GM21528 (cell line): ENCODE results near the gene TAX1BP3.
A peak's percentile ranks its signal among the peaks of the same experiment; 100 is the strongest.

ENCODE experiments used
- ATAC-seq: cut with Tn5 transposase; IDR thresholded peaks from one replicate; pipeline ENCODE4 v1.9.1; 2021; ENCODE audit warnings: mild to moderate bottlenecking, moderate library complexity; ENCODE audit not compliant: unreplicated experiment, low FRiP score

Gene TAX1BP3

DNA sequence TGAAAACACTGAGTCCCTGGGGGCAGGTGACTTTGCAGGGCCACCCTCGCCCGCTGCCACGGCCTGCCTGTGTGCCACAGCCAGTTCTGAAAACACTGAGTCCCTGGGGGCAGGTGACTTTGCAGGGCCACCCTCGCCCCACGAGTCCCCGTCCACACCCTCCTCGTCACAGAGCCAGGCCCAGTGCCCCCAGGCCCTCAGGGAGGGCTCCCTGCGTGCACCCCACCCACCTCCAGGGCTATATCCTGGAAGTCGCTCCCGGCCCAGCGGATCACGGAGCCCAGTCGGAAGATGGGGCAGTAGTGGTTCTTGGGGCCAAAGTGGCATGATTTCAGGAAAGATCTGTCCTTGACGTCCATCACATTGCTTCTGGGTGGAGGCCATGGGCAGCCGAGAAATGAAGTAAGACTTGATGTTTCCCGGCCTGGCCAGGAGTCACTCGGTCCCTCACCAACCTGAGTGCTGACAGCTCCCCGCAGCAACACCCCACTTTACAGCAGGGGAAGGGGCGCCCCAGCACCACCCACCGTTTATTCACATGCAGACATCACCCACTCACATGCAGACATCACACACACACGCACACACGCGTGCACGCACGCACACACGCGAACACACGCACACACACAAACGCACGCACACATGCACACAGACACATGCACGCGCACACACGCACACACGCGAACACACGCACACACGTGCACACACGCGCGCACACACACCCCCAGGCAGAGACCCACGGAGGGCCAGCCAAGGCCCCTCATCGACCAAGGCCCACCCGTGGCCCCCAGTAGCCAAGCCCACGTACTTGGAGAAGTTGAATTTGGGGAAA is 21.1 kb upstream of the TAX1BP3 start:
- ATAC-seq: no peak

DNA sequence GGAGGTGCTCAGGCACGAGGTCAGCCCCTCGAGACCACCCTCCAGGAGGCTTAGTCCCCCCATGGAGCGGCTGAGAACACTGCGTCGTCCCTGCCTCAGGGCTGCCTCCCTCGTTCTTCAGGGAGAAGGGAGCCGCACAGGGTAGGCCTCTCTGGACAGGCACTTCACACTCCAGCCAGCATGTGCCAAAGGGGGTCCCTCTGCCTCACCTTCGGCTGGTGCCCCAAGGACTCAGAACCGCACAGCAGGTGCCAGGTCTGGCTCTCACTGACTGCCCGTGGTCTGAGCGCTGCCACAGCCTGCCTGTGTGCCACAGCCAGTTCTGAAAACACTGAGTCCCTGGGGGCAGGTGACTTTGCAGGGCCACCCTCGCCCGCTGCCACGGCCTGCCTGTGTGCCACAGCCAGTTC is 20.5 kb upstream of the TAX1BP3 start:
- no peak for ATAC-seq

DNA sequence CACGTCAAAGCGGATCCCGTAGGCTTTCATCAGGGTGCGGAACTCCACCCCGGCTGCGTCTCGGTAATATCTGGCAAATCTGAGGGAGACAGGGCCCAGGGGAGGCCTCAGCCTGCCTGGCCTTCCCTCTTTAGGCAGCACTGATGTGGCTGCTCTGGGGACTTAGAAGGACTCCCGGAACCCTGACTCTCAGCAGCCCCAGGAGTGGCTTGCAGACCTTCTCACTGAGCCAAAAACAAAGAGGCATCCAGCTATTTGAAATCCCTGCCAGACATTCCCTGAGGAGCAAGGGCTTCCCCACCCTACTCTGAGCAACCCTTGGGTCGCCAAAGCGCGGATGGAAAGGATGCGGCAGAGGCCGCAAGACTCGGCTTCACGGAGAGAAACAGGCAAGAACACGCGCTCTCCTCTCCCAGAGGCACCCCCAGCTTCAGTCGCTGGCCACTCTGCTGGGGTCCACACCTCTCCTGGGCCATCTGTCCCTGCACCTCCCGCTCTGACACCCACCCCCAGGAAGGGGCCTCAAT is 19.7 kb upstream of the TAX1BP3 start:
- ATAC-seq: no peak

DNA sequence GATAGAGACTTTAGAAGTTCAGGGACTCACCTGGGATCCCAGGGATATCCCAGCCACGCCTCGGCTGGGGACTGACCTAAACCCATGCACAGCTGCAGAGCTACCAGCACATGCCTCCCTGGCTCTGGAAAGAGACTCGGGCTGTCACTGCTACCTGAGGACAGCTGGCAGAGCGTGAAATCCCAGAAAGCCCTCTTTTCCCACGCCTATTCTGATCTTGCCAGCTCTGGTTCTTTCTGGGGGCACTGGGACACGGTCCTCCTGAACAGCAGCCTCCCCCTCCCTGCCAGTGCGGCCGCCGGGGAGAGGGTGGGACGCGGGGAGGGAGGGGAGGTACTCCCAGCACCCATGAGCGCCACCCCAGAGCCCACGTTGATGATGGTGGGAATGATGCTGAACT is 16.8 kb upstream of the TAX1BP3 start:
- ATAC-seq: no peak

DNA sequence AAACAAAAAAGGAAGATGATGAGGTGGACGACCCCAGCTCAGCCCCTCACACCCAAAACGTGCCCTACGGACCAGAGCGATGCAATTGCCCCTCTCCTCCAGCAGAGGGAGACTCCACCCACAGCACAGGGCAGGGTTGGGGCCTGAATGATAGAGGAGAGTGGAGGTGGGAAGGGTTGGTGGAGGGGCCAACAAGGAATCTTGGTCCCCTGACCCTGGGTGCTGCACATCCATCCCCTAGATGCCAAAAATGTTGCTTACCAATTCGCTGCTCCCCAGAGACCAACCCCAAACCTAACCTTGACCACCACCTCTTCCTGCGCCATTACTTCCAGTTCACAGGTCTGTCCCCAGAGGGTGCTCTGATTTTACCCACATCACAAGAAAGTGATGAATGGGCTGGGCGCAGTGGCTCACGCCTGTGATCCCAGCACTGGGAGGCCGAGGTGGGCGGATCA is 14.7 kb upstream of the TAX1BP3 start:
- ATAC-seq: peak; percentile 61

DNA sequence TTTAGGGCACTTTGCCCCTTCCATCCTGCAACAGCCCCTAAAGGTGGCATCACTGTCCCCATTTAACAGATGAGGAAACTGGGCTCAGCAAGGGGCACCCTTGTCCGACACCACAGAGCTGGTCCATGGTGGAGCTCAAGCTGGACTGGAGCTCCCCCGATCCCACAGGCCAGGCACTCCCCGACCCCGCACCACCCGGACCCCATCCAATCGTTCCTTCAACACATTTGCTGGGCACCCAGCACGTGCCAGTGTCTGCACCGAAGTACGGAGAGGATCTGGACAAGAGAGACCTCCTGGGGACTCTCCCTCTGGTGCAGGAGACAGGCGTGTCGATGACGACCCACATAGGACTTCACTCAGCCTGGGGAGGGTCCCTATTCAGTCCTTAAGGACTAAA is 13.7 kb upstream of the TAX1BP3 start:
- no peak for ATAC-seq

DNA sequence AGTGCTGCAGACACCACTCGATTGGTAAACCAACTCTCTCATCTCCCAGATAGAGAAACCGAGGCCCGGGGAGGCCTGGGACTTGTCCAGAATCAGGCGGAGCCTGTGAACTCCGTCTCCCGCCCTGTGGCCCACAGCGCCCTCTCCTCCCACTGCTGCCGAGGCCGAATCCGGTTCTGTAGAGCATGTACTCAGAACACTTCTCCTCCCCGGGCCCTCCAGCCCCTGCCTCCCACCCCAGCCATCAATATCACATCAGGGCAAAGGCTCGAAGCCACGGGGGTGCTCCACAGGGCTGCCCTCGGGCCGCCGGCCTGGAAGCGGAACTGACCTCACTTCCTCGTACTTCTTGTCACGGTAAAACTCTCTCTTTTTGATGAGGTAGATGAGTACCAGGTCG is 13.2 kb upstream of the TAX1BP3 start:
- no peak for ATAC-seq

DNA sequence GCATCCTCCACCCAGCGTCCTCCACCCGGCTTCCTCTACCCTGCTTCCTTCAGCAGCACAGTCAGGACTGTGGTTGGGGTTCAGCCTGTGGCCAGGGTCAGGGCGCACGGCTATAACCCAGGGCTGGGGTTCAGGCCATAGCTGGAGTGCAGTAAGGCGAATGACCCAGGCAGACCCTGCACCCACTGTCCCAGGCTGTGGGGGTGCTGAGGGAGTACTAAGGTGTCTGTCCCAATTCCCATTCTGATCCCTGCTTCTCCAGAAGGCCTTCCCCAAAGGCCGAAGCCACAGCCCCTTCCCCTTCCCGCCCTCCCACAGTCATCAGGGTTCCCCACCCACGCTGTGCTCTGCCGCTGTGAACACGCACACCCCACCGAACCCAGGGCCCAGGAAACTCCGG is 12.7 kb upstream of the TAX1BP3 start:
- no peak for ATAC-seq

DNA sequence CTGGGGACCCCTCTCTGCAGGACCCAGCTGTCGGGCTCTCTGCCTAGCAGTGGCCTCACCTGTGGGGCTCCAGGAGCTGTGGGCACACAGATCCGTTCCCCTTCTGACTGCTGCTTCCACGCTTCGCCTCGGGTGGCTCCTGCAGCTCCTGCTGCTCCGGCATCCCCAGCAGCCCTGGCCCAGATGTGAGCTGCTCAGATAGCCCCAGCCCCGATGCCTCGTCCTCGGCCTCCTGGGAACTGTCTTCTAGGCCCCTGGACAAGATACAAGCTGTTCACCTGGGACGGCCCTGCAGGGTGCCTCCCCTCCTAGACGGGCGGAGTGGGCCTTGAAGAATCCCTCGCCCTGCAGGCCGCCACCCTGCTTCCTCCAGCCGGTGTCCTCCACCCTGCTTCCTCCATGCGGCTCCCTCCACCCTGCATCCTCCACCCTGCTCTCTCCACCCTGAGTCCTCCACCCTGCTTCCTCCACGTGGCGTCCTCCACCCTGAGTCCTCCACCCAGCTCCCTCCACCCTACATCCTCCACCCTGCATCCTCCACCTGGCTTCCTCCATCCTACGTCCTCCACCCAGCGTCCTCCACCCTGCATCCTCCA is 11.3 kb upstream of the TAX1BP3 start:
- ATAC-seq: no peak

DNA sequence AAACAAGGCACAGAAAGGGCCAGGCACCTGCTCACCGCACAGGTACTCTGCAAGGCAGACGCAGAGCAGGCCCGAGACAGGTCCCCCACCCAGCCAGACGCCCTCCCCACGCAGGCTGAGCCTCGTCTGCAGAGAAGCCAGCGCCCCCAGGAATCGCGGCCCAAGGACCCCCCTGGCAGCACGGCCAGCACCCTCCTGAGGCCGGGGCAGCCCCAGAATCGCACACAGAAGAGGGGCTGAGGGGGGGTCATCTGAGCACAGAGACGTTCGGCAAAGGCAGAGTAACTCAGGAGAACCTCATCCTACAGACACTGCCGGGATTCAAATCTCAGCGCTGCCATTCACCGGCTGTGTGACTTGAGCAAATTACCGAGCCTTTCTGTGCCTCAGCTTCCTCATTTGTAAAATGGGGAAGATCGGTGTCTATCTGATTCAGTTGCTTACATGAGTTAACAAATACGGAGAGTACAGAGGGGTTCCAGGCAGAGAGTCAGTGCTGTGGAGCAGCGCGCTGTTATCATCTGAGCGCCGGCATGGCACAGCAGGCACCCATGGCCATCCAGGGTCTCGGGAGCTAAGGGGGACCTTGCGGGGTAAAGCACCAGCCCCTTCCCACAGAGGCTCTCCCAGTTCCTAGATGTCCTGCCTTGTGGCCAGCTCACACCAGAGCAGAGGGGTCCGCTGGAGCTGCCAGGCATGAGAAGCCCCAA is 10.6 kb upstream of the TAX1BP3 start:
- no peak for ATAC-seq

DNA sequence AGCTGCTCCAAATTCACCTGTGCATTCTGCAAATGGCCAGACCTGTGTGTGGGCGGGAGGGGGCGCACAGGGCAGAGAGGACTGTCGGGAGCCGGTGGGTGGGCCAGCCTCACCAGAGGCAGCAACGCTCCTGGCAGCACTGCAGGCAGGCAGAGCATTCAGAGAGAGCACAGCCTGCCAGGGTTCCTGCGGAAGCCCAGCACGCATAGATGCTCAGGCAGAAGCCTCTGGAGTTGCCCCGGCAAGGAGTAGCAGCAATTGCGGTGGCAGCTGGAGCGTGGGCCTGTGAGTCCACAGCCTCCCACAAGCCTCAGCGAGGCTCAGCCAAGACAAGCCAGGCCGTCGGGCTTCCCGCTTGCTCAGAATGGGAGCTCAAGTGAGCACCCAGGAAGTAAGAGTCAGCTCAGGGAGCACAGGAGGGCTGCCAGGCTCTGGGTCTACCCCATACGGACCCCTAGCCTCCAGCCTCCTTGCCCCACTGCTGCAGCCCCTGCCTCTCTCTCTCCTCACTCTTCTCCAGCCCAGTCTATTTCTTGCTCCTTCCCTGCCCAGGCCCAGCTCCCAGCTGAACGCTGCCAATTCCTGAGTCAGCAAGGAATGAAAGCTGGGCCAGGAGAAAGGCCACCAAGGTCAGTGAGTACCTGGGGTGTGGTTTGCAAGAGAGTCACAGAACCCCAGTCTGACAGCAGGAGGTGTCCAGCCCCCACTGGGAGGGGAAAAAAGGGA is 9.9 kb upstream of the TAX1BP3 start:
- ATAC-seq: no peak

DNA sequence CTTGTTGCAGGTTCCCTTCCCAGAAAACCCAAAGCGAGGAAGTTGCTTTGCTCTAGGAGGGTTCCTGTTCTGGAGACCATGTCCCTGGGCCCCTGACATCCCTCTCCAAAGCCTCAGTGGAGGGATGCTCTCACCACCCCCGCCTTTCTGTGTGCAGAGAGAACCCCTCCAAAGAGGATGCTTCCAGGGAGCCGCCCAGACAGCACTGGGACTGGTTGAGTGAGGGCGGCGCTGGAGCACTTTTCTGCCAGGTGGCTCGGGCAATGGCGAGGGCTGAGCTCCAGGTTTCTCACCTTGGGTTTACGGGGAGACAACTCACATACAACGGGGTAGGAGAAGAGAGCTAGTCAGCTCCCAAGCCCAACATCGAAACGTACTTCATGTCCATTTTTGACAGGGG is 7.5 kb upstream of the TAX1BP3 start:
- ATAC-seq: no peak

DNA sequence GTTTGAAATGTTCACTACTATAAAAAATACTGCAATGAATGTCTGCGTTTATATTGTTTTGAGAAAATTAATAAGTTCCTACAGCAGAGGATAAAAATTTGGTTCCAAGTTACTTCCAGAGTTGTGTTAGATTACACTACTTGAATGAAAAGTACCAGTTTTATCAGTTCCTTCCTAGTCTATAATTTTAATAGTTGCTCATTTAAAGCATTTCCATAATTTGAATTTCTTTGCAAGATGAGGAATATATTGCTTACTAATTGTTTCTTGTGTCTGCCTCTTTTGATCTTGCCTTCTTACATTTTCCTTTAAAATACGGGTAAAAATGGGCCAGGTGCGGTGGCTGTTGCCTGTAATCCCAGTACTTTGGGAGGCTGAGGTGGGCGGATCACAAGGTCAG is 4.2 kb upstream of the TAX1BP3 start:
- ATAC-seq: no peak

DNA sequence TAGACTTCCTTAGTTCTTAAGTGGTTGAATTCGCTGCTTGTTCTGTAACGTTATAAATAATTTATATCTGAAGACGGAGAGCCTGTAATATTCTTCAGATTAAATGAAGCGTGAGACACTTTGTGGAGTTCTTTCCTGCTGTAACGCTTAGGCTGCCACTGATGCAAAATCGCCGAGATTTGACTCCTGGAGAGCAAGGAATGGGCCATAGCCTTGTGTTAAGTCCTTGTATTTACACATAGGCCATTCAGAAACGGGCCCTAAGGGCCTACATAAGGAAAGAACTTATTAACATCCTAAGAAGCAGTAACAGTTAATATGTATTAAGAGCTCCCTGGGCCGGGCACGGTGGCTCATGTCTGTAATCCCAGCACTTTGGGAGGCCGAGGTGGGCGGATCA is 1.2 kb upstream of the TAX1BP3 start:
- no peak for ATAC-seq

DNA sequence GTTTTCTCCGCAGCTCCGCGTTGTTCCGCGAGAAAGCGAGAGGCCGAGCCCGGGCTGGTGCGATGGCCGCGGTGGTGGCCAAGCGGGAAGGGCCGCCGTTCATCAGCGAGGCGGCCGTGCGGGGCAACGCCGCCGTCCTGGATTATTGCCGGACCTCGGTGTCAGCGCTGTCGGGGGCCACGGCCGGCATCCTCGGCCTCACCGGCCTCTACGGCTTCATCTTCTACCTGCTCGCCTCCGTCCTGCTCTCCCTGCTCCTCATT is 638 bp upstream of the TAX1BP3 start:
- ATAC-seq: peak; percentile 13

DNA sequence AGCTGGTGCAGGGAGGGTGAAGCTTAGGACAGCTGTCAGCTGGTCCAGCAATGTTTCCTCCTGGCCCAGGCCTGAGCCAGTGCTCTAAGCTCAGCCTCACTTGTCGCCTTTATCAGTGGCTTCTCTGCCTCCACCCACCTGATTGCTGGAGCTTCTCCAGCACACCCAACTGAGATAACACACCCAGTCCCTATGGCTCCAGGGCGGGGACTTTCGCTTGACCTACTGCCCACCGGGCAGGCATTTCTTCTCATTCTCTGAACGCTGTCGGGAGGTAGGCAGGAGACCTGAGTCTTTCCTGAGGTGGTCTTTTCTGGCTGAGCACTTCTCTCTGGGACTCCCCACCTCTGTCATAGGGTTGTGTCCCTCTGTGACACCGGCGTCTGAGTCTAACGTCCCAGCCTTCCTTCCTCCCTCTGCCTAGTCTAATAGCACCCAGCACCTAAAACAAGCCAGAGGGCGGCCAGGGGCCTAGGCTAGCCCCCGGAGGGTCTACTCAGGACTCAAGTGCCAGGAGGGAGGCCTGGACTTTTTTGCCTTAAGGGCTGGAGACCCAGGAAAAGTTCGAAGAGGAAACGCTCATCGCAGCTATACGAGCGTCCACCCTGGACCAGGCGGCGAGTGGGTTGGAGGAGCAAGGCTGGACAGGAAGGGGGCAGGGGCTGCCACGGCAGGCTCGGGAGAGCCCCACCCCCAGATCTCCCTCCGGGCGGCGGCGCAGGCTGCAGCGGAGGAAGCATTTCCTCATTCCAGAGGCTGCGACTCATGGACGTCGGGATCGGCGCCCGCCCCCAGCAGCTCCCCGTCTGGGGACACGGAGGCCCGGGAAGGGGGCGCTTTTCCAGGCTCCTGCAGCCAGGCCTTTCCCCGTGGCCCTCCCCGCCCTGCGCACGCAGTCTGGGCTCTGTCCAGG is 756 bp downstream of the TAX1BP3 start:
- peak; percentile 11 for ATAC-seq

DNA sequence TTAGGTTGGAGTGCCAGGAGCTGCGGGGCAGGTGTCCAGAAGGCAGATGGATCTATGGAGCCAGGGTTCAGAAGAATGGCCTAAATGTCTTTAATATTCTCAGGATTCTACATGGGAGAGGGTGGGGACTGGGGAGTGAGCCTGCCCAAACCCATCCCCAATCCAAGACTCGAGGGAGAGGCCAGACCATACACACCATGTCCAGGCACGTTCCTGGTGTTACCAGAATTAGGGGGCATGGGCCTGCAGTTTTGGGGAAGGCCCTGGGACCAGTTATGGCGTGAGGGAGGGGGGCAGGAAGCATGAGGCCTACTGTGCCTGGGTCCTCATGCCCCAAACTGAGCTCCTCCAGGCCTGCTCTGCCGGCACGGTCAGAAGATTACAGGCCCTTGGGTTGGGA is 1.9 kb downstream of the TAX1BP3 start:
- no peak for ATAC-seq

DNA sequence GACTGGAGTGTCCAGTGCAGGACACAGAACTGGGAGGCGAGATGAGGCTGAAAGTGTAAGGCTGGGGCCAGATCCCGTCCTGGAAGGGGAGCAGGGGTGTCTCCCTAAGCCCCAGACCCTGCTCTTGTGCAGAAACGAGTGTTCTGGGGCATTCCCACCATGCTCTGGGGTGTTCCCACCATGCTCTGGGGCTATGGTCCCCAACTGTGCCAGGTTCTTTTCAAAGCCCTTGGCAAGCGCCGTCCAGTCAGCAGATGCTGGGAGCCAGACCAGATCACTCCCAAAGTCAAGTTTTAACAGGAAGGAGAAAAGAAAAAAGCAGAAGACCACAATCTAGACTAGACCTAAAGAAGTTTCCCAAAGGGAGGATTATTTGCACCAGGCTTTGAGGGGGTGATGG is 2.5 kb downstream of the TAX1BP3 start:
- ATAC-seq: no peak

DNA sequence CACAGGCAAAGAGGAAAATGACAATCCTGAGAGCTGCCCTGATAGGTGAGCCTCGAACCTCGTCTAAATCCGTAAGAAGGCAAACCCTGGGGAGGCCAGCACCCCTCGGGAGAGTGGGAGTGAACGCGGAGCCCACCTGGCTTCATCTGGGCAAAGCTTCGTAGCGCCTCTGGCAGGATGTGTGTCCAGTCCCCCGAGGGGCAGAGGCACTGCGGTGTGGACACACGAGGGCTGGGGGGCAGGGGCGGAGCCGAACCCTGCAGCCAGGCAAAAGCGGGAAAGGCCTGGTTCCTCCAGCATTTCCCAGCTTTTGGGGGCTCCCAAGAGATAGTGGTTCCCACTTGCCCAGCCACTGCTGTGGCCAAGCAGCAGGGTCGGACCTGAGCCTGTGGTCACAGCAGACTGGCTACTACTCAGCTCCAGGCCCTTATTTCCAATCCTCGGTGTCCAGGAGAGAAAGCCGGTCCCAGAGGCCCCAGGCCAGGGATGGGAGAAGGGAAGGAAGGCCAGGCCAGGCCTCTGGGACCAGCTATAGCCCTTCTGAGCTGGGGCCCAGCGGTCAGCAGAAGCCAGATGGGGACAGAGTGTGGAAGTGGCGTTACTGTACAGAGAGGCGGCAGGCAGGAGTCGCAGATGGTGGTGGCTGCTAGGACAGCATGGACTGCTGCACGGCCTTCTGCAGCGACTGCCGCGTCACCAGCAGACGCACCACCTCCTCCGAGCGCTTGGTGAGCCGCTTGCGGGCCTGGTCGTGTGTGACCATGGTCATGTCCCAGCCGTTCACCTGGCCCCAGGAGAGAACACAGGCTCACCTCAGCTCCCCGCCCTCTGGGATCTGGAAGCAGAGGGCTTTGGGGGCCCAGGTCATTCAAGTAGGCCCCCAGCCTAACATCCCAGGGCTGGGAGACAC is 5.0 kb downstream of the TAX1BP3 start:
- ATAC-seq: no peak
